ENCODE data around the gene ASF1A. TPM values are rescaled to one million over a fixed set of nuclear protein-coding genes. Genes with fewer than 3 reads are reported as not detected.

Gene ASF1A
- total and polyA plus RNA-seq, 4 donors = 5.6 to 27.0 (median 7.2) TPM

DNA sequence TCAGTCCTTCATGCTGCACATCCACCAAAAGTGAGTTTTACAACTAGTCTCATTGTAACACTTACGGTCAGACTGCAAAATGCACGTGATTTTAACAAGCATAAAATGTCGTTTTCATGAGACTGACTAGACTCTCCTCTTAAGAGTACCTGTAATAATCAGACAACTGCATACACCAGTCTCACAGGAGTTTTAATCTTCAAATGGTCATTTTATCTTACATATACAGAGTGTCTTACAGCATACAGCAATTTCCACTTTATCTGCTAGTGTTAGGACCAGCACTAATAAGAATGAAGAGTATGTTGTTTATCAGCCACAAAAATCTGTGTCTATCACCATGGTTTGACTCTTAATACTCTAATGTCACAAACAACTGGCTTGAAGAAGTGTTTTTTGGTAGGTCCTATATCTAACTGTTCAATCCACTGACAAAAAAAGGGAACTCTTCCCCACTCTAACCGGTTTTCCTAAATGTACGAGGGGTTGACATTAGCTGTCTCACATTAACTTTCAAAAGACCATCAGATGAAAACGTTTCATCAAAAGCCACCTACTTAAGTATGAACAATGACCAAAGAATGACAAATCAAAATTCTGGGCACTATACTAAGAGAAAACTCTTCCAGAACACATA is 1.5 kb upstream of the ASF1A start:
- TF ChIP-seq NR2F2 (IDR thresholded peaks at IDR 0.05) (no peak), FOXA2 (IDR thresholded peaks at IDR 0.05) (no peak), ATF3 (IDR thresholded peaks at IDR 0.05) (no peak), RXRA (IDR thresholded peaks at IDR 0.05) (no peak), HNF4A (conservative IDR thresholded peaks at IDR 0.05) (no peak), MAX (IDR thresholded peaks at IDR 0.05) (no peak), RAD21 (IDR thresholded peaks at IDR 0.05) (no peak), REST (IDR thresholded peaks at IDR 0.05) (no peak), FOXA1 (IDR thresholded peaks at IDR 0.05) (no peak), JUND (IDR thresholded peaks at IDR 0.05) (no peak), GABPA (IDR thresholded peaks at IDR 0.05 in 1 of 2, conservative IDR thresholded peaks at IDR 0.05 in 1 of 2) (no peak), SP1 (IDR thresholded peaks at IDR 0.05) (no peak), ZBTB33 (IDR thresholded peaks at IDR 0.05) (no peak)
- no peaks in the 10 kb centered on the region for H3K9me3 ChIP-seq (ENCODE audit: control insufficient read depth in 4 of 4, low read length in 3 of 4)
- WGBS = 41% methylated on average over 6 of the region's 6 CpGs
- H3K4me1 ChIP-seq (ENCODE audit: control insufficient read depth in 4 of 4, insufficient read depth in 4 of 4, low read length in 3 of 4) = peaks cover 3 to 19% (median 5%) of the 10 kb centered on the region in 4 donors
- H3K36me3 ChIP-seq (ENCODE audit: control insufficient read depth in 4 of 4, insufficient read depth in 3 of 4, low read depth in 1 of 4, low read length in 3 of 4) = no peaks in the 10 kb centered on the region
- no peak for DNase-seq (ENCODE audit: low spot score)
- H3K9ac ChIP-seq (ENCODE audit: low read depth in 1 of 2, low read length in 2 of 2) = peak overlapping the region; percentile 68 to 93
- H3K27ac ChIP-seq (ENCODE audit: low read depth in 1 of 2, low read length in 2 of 2) = peak overlapping the region; percentile 74 to 92
- H3K4me3 ChIP-seq (ENCODE audit: low read depth in 1 of 3, low read length in 3 of 3) = peak overlapping the region; percentile 82 to 93 (median 89)
- no peaks in the 10 kb centered on the region for H3K27me3 ChIP-seq (ENCODE audit: control insufficient read depth in 4 of 4, insufficient read depth in 4 of 4, low read length in 3 of 4)

DNA sequence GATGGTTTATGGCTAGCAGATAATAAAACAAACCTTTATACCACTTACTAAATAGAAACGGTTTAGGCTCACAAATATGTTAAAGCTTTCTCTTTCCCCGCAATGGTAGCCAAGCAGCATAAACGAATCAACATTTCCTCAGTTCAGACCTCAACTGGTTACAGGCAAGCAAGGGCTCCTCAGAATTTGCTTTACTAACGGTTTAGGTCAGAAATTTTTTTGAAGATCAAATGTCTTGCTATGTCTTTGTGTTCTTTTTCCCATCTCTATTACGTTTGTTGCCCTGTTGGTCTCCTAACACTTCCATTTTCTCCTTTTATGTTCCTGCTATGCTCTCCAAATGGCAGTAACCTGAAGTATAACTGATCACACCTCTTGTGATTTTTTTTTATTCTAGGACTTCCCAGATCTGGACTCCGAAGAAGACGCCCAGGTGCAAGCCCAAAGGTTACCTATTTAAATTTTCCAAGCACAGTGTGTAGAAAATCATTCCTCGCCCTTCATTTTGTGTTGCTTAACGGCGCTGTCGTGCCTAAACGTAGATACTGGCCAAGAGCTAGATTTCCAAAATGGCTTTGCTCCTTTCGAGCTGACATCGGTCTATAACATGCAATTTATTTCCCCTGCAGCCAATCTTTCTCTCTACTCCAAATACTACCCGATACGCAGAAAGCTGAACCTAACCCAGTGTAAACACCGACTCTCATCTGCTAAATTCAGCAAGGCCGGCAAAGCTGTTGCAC is 717 bp upstream of the ASF1A start:
- H3K36me3 ChIP-seq (ENCODE audit: control insufficient read depth in 4 of 4, insufficient read depth in 3 of 4, low read depth in 1 of 4, low read length in 3 of 4) = no peaks in the 10 kb centered on the region
- H3K9ac ChIP-seq (ENCODE audit: low read depth in 1 of 2, low read length in 2 of 2) = peak overlapping the region; percentile 68 to 93
- H3K27ac ChIP-seq (ENCODE audit: low read depth in 1 of 2, low read length in 2 of 2) = peak overlapping the region; percentile 74 to 92
- peak overlapping the region; percentile 82 to 93 (median 89) for H3K4me3 ChIP-seq (ENCODE audit: low read depth in 1 of 3, low read length in 3 of 3)
- TF ChIP-seq SP1 (IDR thresholded peaks at IDR 0.05) (no peak), REST (IDR thresholded peaks at IDR 0.05) (no peak), YY1 (IDR thresholded peaks at IDR 0.05) (peak; percentile 96), EGR1 (IDR thresholded peaks at IDR 0.05; ENCODE audit: low read depth in 2 of 2) (peak in 1 of 2 donors; percentile 4)
- no peaks in the 10 kb centered on the region for H3K27me3 ChIP-seq (ENCODE audit: control insufficient read depth in 4 of 4, insufficient read depth in 4 of 4, low read length in 3 of 4)
- no peaks in the 10 kb centered on the region for H3K9me3 ChIP-seq (ENCODE audit: control insufficient read depth in 4 of 4, low read length in 3 of 4)
- under 1% methylated on average over 18 of the region's 18 CpGs for WGBS
- H3K4me1 ChIP-seq (ENCODE audit: control insufficient read depth in 4 of 4, insufficient read depth in 4 of 4, low read length in 3 of 4) = peaks cover 3 to 19% (median 5%) of the 10 kb centered on the region in 4 donors
- no peak for DNase-seq (ENCODE audit: low spot score)
